CD4-positive, alpha-beta T cell treated with Interleukin-12 subunit alpha and Interleukin-12 subunit beta, for 1 hour (primary cell): ENCODE data around the gene NKD2.
"Not testable (repeated sequence)": the region's sequence is repeated elsewhere in the genome, so short reads cannot be mapped to it uniquely, and the experiment has no call there.

Experiments used
- DNase-seq: peaks from one replicate; pipeline ENCODE4 v3.0.0-alpha.2; 2020

NKD2 gene, protein sequence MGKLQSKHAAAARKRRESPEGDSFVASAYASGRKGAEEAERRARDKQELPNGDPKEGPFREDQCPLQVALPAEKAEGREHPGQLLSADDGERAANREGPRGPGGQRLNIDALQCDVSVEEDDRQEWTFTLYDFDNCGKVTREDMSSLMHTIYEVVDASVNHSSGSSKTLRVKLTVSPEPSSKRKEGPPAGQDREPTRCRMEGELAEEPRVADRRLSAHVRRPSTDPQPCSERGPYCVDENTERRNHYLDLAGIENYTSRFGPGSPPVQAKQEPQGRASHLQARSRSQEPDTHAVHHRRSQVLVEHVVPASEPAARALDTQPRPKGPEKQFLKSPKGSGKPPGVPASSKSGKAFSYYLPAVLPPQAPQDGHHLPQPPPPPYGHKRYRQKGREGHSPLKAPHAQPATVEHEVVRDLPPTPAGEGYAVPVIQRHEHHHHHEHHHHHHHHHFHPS

DNA sequence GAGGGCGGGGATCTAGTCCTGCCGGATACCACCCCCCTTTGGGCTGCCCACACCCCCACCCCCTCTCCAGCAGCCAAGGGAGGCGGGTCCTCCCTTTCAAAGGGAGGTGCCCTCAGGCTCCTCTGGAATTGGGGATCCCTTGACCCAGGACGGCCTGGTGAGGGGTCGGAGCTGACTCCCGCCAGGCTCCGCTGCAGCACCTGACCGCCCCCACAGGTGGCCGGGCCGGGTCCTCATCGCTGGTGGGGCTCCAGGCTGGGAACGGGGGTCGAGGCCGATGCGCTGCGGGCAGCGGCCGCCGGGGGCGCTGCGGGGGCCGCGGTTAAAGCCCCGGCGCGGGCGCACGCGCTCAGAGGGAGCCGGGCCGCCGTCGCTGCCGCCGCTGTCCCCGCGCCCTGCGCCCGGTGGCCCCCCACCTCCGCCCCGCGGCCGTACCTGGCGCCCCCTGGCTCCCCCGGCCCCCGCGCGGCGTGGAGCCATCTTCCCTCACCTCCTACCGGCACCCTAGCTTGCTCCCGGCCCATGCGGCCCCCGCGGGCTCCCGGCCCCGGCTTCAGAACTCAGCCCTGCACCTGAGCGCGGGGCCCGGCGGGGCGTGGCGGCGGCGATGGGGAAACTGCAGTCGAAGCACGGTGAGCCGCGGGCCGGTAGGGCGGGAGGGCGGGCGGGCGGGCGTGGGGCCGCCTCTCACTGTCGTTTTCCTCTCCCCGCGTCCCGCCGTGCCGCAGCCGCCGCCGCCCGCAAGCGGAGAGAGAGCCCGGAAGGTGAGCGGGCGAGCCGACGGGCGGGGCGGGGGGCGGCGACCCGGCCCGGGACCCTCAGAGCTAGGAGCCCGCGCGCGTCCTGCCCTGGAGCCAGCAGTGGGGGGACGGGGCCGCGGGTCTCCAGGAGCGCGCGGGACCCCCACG, at the start of gene NKD2:
Gene NKD2 (plus strand): TSS at position 352 of the 908 bp plus-strand sequence. CDS start 256 bp downstream, at position 608.
- DNase-seq, result peak; percentile 28

DNA sequence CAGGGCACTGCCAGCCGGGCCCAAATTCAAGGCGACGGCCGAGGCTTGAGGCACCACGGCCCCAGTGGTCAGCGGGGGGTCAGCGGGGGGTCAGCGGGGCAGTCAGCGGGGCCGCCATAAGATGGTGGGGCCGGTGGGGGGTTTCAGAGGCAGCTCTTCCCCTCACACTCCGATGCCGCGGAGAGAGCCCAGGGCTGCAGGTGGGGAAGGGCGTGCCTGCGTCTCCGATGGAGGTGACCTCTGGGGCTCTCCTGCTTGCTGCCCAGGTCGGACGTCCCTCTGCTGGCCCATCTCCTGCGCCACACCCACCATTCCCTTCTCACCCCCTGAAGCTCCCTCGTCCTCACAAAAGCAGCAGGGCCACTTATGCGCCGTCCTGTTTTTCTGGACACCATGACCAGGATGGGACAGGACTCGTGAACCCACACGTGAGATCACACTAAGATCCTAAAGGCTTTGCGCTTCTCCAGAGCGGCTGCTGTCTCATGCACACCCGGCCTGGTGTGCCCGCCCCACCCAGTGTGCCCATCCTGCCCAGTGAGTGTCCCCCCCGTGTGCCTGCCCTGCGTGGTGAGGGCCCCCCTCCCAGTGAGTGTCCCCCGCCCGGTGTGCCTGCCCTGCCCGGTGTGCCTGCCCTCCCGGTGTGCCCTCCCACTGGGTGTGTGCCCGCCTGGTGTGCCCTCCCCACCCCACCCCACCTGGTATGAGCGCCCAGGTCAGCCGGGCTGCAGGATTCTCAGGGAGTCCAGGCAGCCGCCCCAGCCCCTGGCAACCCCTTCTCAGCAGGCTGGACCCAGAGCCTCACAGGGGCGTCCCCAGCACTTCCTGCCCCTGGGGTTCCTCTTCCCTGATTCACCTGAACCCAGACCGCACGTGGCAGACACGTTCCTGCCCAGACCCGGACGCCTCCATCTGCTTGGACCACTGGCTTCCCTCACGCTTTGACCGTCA, 48.7 kb upstream of the NKD2 start:
- no peak for DNase-seq

DNA sequence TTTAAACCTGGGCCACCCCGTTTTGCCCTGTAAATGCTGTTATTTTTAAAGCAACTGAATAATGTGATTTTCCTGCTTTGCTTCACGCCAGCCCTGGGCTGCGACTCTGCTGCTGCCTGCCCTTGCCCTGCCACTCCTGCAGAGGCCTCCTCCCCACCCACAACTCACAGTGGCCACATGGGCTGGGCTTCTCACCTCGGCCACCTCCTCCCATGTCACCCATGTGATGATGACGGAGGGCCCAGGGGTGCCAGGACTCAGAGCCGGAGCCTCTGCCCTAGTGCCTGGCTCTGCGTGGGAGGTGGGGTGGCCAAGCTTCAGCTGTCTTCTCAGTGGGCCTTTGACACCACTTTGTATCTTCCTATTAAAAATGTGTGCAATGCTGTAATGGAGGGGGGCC, 48.1 kb upstream of the NKD2 start:
- DNase-seq, result no peak

DNA sequence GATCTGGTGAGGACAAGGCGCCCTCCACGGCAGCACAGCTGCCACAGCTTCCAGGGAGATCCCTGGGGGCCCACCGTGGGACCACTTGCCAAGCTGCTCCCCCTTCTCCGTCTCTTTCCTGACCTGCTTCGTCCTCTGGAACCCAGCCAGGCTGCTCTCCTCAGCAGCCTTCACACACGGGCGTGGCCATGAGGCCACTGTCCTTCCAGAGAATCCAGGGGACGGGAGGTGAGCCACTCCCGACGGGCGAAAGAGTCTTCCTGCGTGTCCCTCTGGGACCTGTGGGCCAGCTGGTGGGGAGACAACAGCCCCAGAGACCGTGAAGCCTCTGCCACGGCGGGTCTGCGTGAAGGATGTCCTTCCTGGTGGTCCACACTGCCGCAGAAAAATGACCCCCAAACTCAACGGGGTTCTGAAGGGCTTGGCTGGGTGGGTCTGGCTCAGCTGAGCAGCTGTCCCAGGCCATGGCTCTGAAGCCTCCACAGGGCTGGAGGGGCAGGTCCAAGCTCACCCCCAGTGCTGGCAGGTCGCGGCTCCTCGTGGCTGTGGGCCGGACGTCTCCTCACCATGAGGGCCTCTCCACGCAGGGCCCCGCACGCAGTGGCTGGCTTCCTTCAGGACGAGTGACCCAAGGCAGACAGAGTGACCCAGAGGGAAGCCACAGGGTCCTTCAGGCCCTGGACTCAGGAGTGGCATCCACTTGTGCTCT, 47.4 kb upstream of the NKD2 start:
- DNase-seq, result no peak

DNA sequence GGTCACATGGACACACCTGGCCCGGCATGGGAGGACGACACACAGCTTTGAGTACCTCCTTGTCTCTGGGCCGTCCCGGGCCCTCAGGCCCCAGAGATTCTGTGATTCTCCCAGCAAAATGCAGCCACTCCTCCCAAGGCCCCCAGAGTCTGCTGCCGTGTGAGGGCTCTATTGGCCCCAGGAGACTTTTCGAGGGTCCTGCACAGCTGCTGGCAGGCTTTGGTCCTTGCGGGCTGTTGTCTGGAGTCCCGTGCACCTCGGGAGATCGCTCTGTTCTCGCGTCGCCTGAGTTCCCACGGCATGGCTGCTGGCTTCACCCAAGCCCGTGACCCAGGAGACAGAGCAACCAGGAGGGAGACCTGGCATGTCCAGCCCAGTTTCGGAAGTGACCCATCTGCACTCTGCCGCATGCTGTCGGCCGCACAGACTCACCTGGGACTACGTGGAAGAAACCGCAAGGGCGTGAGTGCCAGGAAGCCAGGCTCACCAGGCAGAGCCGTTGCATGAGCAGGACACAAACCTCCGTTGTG, 46.8 kb upstream of the NKD2 start:
- no peak for DNase-seq

DNA sequence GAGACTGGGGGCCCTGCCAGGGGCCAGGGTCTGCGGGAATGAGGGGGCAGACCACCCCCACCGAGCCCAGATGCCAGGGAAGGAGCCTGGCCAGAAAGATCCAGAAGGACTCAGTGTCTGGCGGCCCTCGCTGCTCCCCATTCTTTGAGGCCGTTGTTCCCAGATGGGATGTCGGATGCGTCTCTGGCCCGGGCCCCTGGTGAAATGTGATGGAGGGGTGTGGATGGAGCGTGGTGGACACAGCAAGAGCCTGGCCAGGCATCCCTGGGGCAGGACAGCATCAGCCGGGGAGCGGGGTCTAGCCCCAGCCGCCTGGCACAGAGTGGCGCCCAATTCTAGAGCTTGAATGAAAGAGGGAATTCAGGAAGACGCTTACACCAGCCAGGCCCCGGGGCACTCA, 46.2 kb upstream of the NKD2 start:
- no peak for DNase-seq

DNA sequence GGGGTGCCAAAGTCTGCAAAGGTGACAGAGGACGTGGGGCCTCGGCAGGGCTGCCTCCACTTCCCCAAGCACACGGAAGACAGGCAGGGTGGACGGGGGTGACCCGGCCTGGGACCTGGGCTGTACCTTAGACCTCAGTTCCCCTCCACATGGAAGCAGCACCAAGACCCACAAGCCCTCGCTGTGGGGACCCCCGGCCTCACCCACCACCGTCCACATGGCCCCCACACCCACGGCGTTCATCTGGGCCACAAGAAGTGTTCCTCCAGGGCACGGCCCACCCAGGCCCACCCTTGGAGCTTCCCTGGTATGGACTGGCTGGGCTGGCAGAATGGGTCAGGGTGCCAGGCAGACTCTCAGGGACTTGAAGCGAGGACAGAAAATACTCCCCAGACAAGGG, 45.8 kb upstream of the NKD2 start:
- no peak for DNase-seq

DNA sequence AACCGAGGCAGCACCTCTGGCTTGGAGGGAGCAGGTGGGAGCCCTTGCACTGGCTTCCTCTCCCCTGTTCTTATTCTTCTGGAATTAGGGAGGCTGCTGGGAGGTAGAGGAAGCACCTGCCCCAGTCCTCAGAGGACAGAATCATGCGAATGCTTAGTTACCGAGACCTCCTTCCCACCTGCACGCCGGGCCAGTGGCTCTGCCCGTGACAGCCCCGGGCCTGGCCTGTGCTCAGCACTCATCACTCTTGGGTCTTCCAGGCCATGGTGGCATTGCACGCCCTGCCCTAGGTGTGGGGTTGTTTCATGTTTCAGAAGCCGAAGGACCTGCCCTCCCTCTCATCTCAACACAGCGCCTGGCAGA, 45.3 kb upstream of the NKD2 start:
- DNase-seq, result no peak

DNA sequence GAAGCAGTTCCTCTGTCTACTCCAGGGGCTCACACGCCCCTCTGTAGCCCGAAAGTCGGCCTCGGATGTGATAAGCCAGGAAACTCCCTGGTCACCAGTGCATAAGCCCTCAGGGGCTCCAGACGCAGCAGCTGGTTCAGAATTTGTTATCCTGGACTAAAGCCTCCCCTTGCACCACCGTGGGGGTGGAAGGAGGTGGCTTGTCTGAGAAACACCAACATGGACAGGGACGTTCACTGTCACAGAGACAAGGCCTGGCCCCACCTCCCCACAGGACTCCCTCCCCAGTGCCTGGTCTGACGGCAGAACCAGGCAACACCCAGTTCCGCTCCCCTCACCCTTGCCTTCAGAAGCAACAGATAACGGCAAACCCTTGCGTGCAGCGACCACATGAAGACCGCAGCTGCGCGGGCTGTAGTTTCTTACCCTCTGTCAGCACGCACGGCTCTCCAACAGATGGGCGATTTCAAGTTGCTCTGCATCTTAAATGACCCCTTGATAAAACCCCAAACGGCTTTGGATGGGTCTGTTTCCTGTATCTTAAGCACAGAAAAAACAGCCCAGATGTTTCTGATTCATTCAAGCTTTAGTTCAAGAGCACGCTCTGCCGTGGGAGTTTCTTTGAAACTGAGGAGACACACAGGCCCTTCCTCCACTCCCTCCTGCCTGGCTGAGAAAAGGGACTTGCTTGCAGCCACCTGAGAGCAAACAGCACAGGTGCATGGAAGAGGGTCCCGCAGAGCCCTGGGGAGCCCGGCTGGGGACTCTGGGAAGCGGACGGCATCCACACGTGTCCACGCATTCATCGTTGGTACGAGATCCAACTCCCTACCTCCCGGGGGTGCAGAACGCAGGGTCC, 44.7 kb upstream of the NKD2 start:
- DNase-seq, result peak; percentile 21

DNA sequence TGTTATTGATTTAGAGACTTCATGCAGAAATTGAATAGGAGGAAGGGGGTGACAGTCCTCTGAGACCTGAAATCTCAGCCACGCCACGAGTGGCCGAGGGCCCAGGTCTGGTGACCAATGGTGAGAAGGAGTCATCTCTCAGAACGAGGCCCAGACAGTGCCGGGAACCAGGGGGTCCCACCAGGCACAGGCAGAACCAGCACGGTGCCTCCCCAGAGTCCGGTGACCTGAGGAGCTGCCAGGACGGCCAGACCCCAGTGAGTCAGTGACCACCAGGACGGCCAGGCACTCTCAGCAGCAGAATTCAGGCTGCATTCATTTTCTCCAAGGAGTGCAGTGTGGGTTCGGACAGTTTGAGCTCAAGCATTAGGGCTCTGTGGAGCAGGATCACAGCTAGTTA, 43.8 kb upstream of the NKD2 start:
- no peak for DNase-seq

DNA sequence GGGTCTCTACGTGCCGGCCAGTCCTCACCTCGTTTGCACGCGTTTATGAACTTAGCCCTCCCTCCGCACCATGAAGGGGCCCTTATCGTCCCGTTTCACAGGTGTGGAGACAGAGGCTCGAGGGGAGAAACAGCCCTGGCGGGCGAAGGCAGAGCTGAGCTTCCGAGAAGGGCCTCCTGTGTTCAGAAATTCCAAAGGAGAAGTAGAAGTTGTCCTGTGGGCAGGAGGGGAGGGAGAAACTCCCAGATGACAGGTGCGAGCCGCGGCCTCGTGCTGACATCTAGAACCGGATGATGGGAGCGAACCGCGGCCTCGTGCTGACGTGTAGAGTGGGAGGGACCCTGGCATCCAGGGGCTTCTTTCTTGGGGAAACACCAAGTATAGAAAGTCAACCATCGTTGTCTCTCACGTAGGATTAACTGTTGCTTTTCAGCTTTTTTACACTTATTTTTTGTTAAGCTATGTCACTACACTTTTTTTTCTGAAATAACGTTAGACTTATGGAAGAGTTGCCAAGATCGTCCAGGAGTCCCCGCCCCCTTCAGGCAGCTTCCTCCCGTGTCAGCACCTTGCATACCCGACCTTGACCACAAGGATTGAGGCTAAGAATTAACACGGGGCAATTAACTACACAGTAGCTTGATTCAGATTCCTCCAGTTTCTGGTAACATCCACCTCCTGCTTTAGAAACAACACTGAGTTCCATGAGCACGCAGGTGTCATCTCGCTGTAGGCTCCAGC, 42.8 kb upstream of the NKD2 start:
- no peak for DNase-seq

DNA sequence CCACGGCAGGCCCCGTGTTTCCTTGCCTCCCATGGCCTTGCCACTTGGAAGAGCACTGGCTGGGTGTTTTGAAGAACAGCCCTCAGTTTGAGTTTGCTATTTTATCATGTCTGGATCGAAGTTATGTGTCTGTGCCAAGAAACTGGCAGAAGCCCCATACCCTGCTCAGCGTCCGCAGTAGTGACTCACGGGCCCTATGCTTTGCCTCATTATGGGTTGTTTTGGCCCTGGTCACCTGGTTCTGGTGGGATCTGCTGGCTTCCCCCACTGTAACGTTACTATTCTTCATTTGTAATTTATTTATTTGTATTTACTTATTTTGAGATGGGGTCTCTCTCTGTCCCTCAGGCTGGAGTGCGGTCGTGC, 42.3 kb upstream of the NKD2 start:
- DNase-seq, result no peak

DNA sequence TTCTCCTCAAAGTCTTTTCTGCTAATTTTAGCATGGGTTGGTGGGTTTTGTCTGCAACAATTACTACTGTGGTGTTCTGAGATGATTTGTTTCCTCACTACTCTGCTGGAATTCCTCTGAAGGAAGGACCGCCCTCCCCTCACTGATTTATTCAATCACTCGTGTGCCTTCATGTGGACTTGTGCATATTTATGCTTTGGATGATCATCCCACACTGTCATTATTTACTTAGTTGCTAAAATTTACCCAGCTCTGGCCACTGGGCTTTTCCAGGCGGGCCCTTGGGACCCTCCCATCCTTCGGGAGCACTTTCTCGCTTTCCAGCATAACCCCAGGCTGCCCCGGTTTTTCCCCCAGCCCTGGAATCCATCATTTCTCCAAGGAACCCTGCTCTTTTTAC, 41.7 kb upstream of the NKD2 start:
- no peak for DNase-seq

DNA sequence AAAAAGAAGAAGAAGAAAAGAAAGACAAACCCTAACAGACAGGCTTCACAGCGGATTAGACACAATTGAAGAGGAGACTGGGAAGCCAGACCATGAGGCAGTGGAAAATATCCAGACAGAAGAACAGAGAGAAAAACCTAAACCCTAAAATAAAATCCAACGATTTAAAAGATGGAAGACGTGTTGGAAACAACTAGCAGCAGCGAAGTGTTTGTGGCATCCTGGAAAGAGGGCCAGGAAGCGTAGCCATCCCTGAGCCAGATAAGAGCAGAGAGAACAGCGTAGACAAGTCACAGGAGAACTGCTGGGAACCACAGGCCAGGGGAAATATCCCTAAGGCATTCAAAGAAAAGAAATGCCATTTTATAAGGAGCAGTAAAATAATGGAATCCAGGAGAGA, 39.7 kb upstream of the NKD2 start:
- DNase-seq, result no peak

DNA sequence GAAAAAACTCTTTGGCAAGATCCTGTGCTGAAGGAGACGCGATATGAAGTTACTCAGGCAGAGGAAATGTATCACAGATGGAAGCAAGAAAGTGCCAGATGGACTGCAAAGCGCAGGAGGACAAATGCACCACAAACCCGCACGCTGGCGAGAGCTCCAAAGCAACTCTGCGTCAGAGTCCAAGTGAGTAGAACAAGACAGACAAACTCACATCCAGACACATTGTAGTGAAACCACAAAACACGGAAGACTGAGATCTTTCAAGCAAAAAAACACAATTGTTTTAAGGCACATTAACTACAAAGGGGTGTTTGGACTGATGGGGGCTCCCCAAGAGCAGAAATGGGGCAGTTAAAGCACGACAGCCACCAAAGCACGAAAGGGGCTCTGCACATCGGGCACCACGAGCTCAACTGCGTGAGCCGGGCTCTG, 39.2 kb upstream of the NKD2 start:
- no peak for DNase-seq

DNA sequence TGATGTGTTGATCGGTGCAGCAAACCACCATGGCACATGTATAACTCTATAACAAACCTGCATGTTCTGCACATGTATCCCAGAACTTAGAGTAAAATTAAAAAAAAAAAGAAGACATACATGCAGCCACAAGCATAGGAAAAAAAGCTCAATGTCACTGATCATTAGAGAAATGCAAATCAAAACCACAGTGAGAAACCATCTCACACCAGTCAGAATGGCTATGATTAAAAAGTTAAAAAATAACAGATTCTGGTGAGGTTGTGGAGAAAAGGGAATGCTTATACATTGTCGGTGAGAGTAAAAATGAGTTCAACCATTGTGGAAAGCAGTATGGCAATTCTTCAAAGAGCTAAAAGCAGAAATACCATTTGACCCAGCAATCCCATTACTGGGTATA, 36.0 kb upstream of the NKD2 start:
- not testable (repeated sequence) for DNase-seq

DNA sequence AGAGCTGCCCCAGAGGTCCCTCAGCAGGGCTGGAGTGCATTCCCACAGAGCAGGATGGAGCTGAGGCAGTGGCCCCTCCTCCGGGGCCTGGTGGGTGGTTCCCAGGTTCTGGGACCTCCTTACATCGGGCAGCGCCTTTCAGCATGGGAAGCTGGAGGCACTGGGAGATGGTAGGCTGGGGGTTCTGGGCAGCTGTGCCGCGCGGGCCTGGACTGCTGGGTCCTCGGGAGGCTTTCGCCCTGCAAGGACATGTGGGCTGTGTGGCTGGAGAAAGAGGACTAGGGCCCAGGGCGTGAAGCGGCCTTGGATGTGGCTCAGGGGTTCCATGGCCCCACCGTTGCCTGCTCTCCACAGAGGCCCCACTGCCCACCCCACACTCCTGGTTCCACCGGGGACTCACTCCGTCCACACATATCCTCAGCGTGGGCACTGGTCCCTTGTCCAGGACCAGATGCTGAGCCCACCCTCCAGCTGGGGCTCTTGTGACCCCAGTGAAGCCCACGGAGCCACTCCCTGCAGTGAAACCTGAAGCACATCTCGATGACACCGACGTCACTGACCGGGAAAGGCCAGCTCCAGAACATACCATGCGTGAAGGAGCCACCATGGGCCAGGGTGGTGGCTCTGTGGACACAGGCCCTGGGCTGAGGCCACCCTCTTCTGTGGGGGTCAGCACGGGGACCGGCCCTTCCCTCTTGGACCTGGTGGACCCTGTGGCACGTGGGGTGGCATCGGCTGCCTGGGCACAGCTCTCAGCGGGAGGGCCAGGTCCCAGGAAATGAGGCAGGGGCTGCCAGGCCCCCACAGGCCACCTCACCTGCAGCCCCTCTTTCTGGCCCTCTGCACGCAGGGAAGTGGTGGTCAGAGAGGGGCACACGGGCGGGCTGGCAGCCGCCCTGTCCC, 31.5 kb upstream of the NKD2 start:
- DNase-seq, result no peak

DNA sequence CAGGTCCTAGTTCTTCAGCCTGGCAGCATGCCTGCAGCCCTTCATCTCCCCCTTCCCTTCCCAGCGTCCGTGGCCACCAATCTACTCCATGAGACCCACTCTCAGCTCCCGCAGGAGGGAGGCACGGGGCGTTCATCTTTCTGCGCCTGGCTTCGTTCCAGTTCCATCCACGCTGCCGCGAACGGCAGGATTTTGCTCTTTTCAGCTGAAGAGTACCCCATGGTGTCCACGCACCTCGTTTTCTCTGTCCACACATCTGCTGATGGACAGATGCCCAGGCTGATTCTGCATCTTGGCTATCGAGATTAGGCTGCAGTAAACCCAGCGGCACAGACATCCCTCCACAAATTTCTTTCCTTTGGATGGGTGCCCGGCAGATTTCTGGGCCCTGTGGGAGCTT, 30.5 kb upstream of the NKD2 start:
- DNase-seq, result no peak

DNA sequence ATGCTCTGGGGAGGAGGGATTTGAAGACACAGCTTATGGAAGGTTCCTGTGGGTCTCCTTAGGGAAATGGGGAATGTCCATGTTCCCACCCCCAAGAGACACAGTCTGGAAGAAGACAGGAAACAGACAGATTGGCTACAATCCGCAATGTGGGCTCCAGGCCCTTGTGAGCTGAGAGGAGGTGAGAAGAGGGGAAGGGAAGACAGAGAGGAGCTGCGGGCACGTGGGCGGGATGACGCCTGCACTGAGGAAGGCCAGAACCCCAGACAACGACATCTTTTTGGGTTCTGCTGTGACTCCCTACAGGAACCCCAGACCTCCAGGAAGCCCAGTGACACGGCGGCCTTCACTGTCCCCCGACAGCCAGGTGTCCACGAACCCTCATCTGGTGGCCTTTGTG, 29.9 kb upstream of the NKD2 start:
- no peak for DNase-seq
